OCI-M2 (cell line): Measurements from ENCODE around the gene CDK2AP2.
"Not testable (repeated sequence)": the region's sequence is repeated elsewhere in the genome, so short reads cannot be mapped to it uniquely, and the experiment has no call there.

Experiments
- DNase-seq: peaks from one replicate; lab custom pipeline; 2025; ENCODE audit not compliant: unreplicated experiment; lab: John Stamatoyannopoulos, UW

Gene CDK2AP2

DNA sequence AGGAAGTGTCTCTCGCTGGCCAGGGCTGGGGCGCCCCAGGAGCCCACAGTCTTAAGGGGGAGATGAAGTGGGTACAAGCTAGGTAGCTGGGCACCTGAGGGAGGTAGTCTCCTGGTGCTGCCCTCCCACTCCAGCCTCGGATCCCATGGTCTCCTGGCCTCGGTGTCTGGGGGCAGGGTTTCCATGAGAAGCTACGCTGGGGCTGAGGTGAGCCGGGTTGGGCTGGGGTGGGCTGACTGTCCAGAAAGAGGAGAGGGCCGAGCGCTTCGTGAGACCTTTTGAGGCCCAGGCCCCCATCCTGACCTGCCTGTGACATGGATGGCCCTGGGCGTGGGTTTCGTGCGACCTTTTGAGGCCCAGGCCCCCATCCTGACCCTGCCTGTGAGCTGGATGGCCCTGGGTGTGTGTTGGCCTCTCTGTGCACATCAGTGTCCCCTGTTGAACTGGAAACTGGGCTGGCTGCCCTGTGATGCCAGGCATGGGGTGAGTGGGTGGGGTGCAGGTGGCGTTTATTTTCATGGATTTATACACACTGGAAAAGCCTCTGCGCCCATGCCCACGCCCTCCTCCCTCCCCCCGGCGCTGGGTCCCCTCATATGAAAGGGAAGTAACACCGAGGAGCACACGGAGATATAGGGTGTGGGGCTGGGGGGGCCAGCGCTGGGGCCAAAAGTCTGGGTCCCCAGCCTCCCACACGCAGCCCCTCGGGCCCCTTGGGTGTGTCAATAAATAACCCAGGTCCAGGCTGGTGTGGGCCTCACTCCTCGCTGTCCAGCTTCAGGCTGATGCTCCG, 16.5 kb downstream of the CDK2AP2 start:
- DNase-seq: no peak

DNA sequence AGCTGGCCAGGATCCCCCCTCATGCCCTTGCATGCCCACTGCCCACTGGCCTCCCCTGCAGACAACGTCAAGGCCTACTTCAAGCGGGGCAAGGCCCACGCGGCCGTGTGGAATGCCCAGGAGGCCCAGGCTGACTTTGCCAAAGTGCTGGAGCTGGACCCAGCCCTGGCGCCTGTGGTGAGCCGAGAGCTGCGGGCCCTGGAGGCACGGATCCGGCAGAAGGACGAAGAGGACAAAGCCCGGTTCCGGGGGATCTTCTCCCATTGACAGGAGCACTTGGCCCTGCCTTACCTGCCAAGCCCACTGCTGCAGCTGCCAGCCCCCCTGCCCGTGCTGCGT, 17.3 kb downstream of the CDK2AP2 start:
- no peak for DNase-seq

DNA sequence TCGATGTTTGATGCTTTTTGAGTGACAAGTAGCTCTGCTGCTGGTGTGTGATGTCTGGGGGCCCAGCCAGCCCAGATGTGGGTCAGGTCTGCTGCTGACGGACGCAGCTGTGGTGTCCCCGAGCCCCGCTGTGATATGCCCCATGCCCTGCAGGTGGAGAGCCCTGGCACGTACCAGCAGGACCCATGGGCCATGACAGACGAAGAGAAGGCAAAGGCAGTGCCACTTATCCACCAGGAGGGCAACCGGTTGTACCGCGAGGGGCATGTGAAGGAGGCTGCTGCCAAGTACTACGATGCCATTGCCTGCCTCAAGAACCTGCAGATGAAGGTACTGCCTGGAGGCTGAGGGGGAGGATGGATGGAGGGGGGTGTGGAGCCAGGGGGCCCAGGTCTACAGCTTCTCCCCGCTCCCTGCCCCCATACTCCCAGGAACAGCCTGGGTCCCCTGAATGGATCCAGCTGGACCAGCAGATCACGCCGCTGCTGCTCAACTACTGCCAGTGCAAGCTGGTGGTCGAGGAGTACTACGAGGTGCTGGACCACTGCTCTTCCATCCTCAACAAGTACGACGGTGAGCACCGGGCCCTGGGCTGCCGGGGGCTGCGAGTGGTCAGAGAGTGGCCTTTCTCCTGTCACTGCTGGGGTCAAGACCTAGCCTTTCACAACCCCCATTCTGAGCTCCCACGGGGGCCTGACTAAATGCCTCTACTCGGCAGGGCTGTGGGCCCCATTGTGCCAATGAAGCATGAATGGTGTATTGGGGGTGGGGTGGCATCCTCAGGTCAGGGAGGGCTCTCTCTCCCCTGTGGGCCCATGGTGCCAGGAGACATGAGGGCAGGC, 17.9 kb downstream of the CDK2AP2 start:
- DNase-seq: no peak

GRCh38 chr11:67489203-67489884, 18.6 kb downstream of the CDK2AP2 start:
- no peak for DNase-seq

- no peak for DNase-seq
Measured at GRCh38 chr11:67486481-67487195, 21.3 kb downstream of the CDK2AP2 start.

DNA sequence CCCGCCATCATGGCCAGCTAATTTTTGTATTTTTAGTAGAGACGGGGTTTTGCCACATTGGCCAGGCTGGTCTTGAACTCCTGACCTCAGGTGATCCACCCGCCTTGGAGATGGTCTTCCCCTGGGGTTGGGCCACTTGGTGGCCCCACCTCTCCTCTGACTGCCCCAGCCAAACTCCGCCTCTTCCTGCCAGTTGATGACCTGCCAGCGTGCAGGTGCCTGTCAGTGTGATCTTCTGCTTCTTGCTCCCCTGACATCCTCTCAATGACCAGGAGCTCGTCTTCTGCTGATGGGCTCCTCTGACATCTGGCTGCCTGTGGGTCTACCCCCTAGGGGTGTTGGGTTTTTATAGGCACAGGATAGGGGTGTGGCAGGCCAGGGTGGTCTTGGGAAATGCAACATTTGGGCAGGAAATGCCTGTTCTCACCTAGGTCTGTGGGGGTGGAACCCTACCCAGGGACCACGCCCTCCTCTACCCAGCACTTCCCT, 22.0 kb downstream of the CDK2AP2 start:
- not testable (repeated sequence) for DNase-seq

GRCh38 chr11:67484847-67485311, 23.1 kb downstream of the CDK2AP2 start:
- no peak for DNase-seq

DNA sequence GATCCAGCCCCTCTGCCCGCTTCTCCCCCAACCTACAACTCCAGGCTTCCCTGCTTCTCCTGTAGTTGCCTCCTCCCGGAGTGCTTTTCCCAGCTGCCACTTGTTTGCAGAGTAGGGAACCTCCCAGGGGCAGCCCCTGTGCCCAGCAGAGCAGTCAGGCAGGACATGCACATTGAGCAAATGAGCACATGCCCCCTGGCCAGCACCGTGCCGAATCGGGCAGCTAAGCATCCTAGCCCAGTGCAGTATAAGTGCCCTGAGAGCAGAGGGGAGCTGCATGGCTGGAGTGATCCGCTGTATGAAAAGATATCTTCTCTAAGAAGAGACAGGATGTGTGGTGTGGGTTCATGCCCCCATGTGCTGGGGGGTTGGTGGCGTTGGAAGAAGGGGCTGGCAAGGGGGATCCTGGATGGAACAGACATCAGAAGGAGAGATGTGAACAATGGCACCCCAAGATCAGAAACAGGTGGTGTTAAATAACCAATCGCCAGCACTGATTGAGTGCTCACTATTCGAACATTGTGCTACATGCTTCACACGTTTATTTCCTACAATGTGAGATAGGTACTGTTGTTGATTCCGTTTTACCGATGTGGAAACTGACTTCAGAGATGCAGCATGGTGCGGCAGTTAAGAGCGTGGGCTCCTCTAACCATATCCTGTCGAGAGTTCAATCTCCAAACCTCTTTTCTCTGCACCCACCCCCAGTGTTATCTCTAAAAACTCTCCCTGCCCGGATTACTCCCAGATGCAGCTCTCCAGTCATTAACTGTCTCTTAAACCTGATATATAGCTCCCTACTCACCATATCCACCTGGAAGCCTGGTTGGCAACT, 23.9 kb downstream of the CDK2AP2 start:
- no peak for DNase-seq

- DNase-seq: peak; percentile 93
Measured at GRCh38 chr11:67482827-67483798, 24.8 kb downstream of the CDK2AP2 start, which contains the start of gene AIP. Gene AIP (plus strand): TSS chr11:67483026. CDS start chr11:67483159, 133 bp downstream.

- no peak for DNase-seq
Measured at GRCh38 chr11:67482275-67482826, 25.6 kb downstream of the CDK2AP2 start.

DNA sequence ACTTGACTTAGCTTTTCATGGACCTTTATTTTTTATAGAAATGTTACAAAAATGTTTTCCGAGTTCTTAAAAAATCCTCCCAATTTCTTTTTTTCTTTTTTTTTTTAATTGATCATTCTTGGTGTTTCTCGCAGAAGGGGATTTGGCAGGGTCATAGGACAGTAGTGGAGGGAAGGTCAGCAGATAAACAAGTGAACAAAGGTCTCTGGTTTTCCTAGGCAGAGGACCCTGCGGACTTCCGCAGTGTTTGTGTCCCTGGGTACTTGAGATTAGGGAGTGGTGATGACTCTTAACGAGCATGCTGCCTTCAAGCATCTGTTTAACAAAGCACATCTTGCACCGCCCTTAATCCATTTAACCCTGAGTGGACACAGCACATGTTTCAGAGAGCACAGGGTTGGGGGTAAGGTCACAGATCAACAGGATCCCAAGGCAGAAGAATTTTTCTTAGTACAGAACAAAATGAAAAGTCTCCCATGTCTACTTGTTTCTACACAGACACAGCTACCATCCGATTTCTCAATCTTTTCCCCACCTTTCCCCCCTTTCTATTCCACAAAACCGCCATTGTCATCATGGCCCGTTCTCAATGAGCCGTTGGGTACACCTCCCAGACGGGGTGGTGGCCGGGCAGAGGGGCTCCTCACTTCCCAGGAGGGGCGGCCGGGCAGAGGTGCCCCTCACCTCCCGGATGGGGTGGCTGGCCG, 30.5 kb downstream of the CDK2AP2 start:
- DNase-seq: not testable (repeated sequence)

- peak; percentile 9 for DNase-seq
Measured at GRCh38 chr11:67476692-67477091, 31.3 kb downstream of the CDK2AP2 start.

- no peak for DNase-seq
Measured at GRCh38 chr11:67472882-67473281, 35.1 kb downstream of the CDK2AP2 start.

DNA sequence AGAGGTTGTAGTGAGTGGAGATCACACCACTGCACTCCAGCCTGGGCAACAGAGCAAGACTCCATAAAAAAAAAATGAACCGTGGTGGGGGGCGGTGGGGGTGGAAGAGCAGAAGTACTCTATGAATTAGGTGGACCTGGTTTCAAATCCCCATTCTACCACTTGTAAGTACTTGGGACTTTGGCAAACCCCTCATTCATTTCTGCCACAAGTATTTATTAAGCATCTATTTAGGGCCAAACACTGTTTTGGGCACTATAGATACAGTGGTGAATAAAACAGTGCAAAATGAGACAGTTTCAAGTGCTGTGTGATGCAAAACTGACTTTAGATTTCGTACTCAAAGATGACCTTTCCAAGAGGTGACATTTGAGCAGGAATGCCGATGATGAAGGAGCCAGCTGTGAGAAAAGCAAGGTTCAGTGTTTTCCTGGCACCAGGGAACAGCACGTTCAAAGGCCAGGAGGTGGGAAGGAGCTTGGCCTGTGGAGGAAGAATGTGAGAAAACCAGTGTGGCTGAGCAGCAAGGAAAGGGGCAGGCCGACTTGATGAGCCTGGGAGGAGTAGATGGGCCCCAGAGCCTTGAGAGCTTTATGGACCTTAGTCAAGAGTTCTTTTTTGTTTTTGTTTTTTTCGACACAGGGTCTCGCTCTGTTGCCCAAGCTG, 37.5 kb downstream of the CDK2AP2 start:
- DNase-seq: no peak

DNA sequence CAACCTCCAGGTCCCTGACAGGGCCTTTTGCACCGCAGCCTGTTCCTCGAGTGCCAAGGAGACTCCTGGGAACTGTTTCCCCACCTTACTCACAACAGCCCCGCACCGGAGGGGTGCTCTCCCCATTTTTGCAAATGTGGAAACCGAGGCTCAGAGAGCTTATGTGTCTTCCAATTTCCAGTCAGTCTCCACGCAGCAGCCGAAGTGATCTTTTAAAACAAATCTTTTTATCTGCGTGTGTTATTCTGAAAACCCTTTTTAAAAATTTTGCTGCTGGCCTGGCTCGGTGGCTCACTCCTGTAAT, 38.5 kb downstream of the CDK2AP2 start:
- no peak for DNase-seq

GRCh38 chr11:67468759-67469507, 39.0 kb downstream of the CDK2AP2 start, which contains the start of gene TMEM134:
Gene TMEM134 (minus strand): TSS chr11:67469251. CDS start chr11:67469192, 59 bp downstream.
- DNase-seq: no peak

DNA sequence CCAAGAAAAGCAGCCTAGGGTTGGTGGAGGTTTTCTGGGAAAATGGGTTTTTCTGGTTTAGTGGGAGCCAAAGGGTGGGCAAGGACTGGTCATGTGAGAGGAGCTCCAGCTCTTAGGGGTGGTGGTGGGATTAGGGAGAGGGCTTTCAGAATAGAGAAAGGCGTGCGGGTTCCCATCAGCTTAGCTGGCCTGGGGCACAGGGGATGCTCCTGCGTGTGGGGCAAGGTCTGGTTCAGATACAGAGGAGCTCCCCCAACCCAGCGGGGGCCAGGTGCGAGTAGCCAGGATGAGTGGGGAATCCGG, 39.6 kb downstream of the CDK2AP2 start:
- no peak for DNase-seq
